ENCODE data around the gene FGL2.

The FGL2 gene, protein sequence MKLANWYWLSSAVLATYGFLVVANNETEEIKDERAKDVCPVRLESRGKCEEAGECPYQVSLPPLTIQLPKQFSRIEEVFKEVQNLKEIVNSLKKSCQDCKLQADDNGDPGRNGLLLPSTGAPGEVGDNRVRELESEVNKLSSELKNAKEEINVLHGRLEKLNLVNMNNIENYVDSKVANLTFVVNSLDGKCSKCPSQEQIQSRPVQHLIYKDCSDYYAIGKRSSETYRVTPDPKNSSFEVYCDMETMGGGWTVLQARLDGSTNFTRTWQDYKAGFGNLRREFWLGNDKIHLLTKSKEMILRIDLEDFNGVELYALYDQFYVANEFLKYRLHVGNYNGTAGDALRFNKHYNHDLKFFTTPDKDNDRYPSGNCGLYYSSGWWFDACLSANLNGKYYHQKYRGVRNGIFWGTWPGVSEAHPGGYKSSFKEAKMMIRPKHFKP

DNA sequence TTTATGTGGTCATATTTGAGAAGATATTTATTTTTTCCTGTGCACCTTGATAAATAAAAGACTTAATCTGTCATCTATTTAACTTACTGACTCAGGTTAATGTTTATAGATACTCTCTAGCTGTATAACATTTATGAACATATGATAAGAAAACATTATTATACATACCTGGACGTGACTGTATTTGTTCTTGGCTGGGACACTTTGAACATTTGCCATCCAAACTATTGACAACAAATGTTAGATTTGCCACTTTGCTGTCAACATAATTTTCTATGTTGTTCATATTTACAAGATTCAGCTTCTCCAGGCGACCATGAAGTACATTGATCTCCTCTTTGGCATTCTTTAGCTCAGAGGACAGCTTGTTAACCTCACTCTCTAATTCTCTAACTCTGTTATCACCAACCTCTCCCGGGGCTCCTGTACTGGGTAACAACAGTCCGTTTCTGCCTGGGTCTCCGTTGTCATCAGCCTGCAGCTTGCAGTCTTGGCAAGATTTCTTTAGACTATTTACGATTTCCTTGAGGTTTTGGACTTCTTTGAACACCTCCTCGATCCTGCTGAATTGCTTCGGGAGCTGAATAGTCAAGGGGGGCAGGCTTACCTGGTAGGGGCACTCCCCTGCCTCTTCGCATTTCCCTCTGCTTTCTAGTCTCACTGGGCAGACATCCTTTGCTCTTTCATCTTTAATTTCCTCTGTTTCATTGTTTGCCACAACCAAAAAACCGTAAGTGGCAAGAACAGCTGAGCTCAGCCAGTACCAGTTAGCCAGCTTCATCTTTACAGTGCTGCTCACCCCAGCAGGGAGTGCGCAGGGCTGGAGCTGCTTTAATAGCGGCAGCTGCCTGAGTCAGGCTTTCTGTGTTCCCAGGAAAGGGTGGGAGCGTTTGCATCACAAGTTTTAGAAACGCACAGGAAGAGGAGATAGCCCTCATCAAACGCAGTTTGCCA is at the start of gene FGL2:
Gene FGL2 (minus strand): TSS at position 807 of the 954 bp plus-strand sequence. CDS start 26 bp downstream, at position 781.
- DNase-seq (ENCODE audit: low read depth in 1 of 2, low spot score in 1 of 2): peak in 1 of 2 experiments; percentile 11
- TF ChIP-seq JUND (IDR thresholded peaks at IDR 0.05; ENCODE audit: low read depth): no peak
- in situ Hi-C loops (cut with HindIII; ENCODE audit: low pct_unique_long_range_greater_than_20kb, low sequenced_read_pairs): no loop called here

DNA sequence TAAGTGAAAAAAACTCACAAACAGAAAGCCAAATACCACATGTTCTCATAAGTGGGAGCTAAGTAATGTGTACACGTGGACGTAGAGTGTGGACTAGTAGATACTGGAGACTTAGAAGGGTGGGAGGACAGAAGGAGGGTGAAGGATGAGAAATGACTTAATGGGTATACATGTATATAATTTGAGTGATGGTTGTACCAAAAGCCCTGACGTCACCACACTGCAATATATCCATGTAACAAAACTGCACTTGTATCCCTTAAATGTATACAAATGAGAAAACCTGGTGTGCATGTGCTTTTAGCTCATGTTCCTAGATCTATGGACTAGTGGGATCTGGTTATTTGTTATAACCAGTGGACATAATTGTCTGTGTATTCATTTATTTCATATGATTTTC is 48.5 kb upstream of the FGL2 start:
- DNase-seq (ENCODE audit: low read depth in 1 of 2, low spot score in 1 of 2): no peak
- TF ChIP-seq JUND (IDR thresholded peaks at IDR 0.05; ENCODE audit: low read depth): no peak
- in situ Hi-C loops (cut with HindIII; ENCODE audit: low pct_unique_long_range_greater_than_20kb, low sequenced_read_pairs): no loop called here

DNA sequence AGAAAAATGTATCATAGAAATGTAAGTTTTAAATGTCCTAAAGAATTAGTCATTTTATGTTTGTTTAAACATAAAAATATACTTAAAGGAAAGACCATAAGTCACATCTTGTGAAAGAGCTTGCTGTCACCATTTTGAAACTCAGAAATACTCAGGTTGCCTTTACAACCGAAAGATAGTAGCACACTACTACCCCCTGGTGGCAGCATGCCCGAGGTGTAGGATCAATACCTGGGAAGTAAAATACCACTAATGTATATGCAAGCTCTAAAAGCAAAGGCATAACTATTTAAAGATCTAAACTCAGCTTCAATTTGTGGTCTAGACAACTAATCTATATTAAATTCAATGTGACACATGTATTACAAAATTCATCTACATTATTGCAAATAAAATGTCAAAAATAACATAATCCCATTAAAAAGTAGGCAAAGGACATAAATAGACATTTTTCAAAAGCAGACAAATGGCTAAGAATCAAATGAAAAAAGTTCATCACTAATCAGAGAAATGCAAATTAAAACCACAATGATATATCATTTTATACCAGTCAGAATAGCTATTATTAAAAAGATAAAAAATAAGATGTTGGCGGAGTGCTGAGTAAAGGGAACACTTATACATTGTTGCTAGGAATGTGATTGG is 47.7 kb upstream of the FGL2 start:
- in situ Hi-C loops (cut with HindIII; ENCODE audit: low pct_unique_long_range_greater_than_20kb, low sequenced_read_pairs): no loop called here
- no peak for TF ChIP-seq JUND (IDR thresholded peaks at IDR 0.05; ENCODE audit: low read depth)
- peak; percentile 41 to 89 for DNase-seq (ENCODE audit: low read depth in 1 of 2, low spot score in 1 of 2)

DNA sequence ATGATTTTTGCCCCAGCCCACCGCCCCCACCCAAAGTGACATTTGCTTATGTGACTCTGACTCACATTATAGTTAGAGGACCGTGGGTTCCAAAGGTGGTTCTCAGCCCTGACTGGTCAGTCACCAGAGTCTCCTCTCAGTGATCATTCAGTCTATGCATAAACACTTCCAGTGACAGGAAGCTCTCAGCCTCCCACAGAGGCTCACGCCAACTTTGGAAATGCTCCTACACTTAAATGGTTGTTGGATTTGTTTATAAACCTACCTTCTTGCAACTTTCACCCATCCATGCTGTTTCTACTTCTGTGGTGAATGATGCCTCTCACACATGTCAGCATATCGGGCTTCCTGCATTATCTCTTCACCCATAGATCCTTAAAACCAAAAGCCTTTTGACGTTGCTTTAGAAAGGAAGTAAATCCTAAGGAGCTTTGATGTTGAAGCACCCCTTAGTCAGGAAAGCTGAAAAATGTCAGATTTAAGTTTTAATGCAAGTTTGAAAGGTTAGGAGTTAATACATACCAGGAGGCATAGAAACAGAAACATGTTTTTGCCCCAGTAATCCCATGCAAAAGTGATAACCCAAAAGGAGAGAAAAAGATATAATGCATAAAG is 46.5 kb upstream of the FGL2 start:
- TF ChIP-seq JUND (IDR thresholded peaks at IDR 0.05; ENCODE audit: low read depth): no peak
- no peak for DNase-seq (ENCODE audit: low read depth in 1 of 2, low spot score in 1 of 2)
- in situ Hi-C loops (cut with HindIII; ENCODE audit: low pct_unique_long_range_greater_than_20kb, low sequenced_read_pairs): no loop called here

DNA sequence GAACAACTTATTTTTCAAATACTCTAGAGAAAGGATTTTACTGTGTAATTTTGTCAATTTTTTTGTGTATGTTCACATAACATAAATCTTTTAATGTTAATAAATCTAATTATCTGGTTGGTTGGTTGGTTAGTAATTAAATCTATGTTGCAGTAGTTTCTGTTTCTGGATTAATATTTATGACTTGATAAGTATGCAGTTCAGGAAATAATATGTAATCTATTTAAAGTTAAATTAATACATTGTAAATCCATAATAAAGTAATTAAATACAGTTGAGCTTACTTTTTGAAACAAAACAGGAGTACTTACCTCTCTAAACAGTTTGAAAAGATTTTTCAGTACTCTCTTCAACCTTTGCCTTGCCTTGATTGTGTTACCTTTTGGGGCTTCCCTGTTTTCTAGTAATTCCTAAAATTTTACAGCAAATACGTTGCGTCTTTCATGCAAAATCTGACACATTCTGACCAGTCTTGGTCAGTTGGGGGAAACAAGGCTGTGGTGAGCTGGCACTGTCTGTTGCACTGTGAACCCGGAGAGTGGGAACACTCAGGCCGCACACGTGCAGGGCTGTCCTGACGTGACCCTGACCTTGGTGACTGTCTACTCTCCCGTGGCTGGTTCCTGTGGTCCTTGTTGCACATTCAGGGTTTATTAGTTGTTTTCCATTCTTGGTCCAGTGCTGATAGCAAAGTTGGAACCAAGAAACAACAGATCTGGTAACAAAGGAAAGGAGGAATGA is 45.6 kb upstream of the FGL2 start:
- TF ChIP-seq JUND (IDR thresholded peaks at IDR 0.05; ENCODE audit: low read depth): no peak
- in situ Hi-C loops (cut with HindIII; ENCODE audit: low pct_unique_long_range_greater_than_20kb, low sequenced_read_pairs): no loop called here
- no peak for DNase-seq (ENCODE audit: low read depth in 1 of 2, low spot score in 1 of 2)

DNA sequence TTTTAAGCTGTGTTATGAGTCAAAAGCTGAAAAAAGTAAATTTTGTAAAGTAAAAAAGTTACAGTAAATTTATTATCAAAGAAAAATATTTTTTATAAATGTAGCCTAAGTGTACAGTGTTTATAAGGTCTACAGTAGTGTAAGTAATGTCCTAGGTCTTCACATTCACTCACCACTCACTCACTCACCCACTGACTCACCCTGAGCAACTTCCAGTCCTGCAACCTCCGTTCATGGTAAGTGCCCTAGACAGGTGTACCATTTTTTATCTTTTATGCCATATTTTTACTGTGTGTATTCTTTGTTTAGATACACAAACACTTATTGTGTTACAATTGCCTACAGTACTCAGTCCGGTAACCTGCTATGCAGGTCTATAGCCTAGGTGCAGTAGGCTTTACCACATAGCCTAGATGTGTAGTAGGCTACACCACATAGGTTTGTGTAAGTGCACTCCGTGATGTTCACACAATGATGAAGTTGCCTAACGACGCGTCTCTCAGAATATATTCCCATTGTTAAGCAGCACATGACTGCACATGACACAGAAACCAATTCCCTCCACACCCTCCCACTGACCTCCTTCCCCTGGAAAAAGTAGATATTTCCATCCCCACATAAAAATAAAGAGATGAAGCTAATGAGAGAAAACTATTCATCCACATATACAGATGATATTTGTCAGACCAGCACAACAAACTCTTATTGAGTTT is 44.8 kb upstream of the FGL2 start:
- TF ChIP-seq JUND (IDR thresholded peaks at IDR 0.05; ENCODE audit: low read depth): no peak
- no peak for DNase-seq (ENCODE audit: low read depth in 1 of 2, low spot score in 1 of 2)
- in situ Hi-C loops (cut with HindIII; ENCODE audit: low pct_unique_long_range_greater_than_20kb, low sequenced_read_pairs): no loop called here

DNA sequence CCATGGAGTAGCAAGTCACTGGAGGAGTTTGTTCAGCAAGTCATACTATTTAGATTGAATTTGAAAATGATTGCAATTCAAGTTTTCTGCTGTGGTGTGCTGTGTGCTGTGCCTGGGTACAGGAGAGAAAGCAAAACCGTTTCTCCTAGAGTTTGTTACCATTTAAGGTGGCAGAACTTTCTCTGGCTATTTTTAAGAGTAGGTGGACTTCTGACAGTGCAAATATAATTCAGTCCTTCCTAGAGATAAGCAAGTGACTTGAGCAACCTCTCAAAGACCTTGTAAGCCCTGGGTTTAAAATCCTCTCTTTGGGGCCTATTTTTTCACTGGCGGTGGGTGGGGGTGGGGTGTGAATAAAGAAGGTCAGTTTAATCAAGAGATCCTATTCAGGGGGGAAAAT is 42.9 kb upstream of the FGL2 start:
- in situ Hi-C loops (cut with HindIII; ENCODE audit: low pct_unique_long_range_greater_than_20kb, low sequenced_read_pairs): no loop called here
- no peak for DNase-seq (ENCODE audit: low read depth in 1 of 2, low spot score in 1 of 2)
- no peak for TF ChIP-seq JUND (IDR thresholded peaks at IDR 0.05; ENCODE audit: low read depth)

DNA sequence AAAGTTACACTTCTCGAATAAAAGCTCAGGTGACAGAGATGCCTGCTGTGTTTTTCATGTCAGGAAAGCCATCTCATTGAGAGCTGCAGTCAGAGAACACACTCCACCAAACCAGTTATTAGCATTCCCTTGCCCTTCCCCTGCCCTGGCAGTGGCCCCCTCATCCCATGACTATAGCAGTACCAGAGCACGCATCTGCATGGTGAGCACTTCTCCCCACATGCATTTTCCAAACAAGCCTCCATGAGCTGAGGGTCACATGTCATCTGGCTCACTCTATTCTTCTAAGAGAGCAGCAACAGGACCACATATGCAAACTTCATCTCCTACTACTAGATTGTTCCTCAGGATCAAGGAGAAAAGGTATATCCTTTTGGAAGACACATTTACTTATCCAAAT is 42.4 kb upstream of the FGL2 start:
- no peak for DNase-seq (ENCODE audit: low read depth in 1 of 2, low spot score in 1 of 2)
- no peak for TF ChIP-seq JUND (IDR thresholded peaks at IDR 0.05; ENCODE audit: low read depth)
- in situ Hi-C loops (cut with HindIII; ENCODE audit: low pct_unique_long_range_greater_than_20kb, low sequenced_read_pairs): no loop called here

DNA sequence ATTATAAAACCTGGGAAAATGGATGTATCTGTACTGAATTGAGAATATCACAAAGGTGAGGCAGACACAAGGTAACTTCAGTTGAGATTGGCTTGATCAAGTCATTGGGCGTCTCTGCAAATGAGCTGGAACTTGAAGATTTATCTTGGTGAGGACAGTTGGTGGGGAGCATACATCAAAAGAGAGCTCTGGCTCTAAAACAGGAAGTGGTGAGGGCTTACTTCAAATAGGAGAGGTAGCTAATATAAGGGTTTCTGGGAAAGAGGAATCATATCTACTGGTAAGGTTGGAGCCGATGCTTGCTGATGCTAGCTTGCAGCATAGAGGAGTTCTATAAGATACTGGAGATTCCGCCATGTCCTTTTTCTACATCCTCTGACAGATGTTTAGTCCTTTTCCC is 39.9 kb upstream of the FGL2 start:
- TF ChIP-seq JUND (IDR thresholded peaks at IDR 0.05; ENCODE audit: low read depth): no peak
- in situ Hi-C loops (cut with HindIII; ENCODE audit: low pct_unique_long_range_greater_than_20kb, low sequenced_read_pairs): no loop called here
- DNase-seq (ENCODE audit: low read depth in 1 of 2, low spot score in 1 of 2): no peak

DNA sequence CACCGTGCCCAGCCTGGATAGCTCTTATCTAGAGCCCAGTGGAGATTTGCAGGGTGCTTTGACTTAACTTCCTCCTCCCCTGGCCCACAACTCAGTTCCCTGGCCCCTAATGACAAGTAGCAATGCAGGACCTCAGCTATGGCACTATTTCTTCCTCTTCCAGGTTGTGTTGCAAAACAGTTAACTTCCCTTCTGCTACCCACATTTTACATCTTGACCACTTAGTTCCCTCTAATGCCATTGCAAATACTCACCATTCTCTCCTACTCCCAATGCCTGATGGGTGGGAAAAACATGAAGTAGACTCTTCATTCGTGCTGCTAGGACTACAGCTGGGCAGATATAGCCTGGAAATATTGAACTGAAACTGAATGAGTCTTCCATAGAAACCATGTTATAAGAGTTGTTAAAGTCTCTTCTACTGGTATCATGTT is 39.1 kb upstream of the FGL2 start:
- no peak for TF ChIP-seq JUND (IDR thresholded peaks at IDR 0.05; ENCODE audit: low read depth)
- DNase-seq (ENCODE audit: low read depth in 1 of 2, low spot score in 1 of 2): no peak
- in situ Hi-C loops (cut with HindIII; ENCODE audit: low pct_unique_long_range_greater_than_20kb, low sequenced_read_pairs): no loop called here

DNA sequence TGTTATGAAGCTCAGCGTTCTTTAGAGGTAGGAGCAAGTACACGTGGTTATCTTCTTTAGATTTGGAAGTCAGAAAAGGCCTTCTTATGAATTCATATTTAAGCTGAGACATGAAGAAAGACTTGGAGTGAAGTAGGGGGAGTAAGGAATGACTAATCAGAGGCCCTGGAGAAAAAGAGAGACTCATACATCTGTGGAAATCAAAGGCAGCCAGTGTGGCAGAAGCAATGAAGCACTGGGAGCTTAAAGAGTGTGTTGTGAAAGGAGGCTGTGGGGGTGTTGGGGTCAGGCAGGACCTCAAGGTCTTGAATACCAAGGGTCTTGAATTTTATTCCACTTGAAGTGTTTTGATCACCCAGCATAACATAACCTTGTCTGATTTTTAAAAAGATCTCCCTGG is 35.7 kb upstream of the FGL2 start:
- no peak for DNase-seq (ENCODE audit: low read depth in 1 of 2, low spot score in 1 of 2)
- TF ChIP-seq JUND (IDR thresholded peaks at IDR 0.05; ENCODE audit: low read depth): no peak
- in situ Hi-C loops (cut with HindIII; ENCODE audit: low pct_unique_long_range_greater_than_20kb, low sequenced_read_pairs): no loop called here
